ENCODE results near the gene KEAP1. TPM values are rescaled to one million over a fixed set of nuclear protein-coding genes. Genes with fewer than 3 reads are reported as not detected.

KEAP1 gene
- polyA plus RNA-seq, 1 experiment = 46.7 TPM

GRCh38 chr19:10478476-10478875, 24.7 kb downstream of the KEAP1 start:
- H3K9me3 ChIP-seq (ENCODE audit: control insufficient read depth, insufficient read depth, low read length) = no peaks in the 10 kb centered on the region
- no peak for TF ChIP-seq CTCF (IDR thresholded peaks at IDR 0.05; ENCODE audit: low read depth, low read length)
- ChIA-PET CTCF (interaction anchor here (0.5 to 1.8 kb wide), 10 partner anchors 10 to 222 kb away, joined by 3 to 9 read pairs (median 4); no protein-coding TSS in a partner anchor), POLR2A (no interaction called here)
- no peak overlapping the region for H3K27ac ChIP-seq (ENCODE audit: low read depth, low read length)
- no peak for DNase-seq (ENCODE audit: low read depth, low spot score)
- no peaks in the 10 kb centered on the region for H3K27me3 ChIP-seq (ENCODE audit: control insufficient read depth, insufficient read depth, low read length)
- H3K4me3 ChIP-seq (ENCODE audit: low read depth, low read length) = no peak overlapping the region

GRCh38 chr19:10474962-10475451, 28.1 kb downstream of the KEAP1 start:
- no peaks in the 10 kb centered on the region for H3K27me3 ChIP-seq (ENCODE audit: control insufficient read depth, insufficient read depth, low read length)
- no peaks in the 10 kb centered on the region for H3K9me3 ChIP-seq (ENCODE audit: control insufficient read depth, insufficient read depth, low read length)
- no peak for TF ChIP-seq CTCF (IDR thresholded peaks at IDR 0.05; ENCODE audit: low read depth, low read length)
- H3K4me3 ChIP-seq (ENCODE audit: low read depth, low read length) = no peak overlapping the region
- no peak overlapping the region for H3K27ac ChIP-seq (ENCODE audit: low read depth, low read length)
- DNase-seq (ENCODE audit: low read depth, low spot score) = no peak
- POLR2A ChIA-PET = no interaction called here
- CTCF ChIA-PET = interaction anchor here (1.2 to 4.1 kb wide), 2 partner anchors 9 to 59 kb away, joined by 3 to 15 read pairs; no protein-coding TSS in a partner anchor

- H3K9me3 ChIP-seq (ENCODE audit: control insufficient read depth, insufficient read depth, low read length) = no peaks in the 10 kb centered on the region
- TF ChIP-seq CTCF (IDR thresholded peaks at IDR 0.05; ENCODE audit: low read depth, low read length) = no peak
- no peaks in the 10 kb centered on the region for H3K27me3 ChIP-seq (ENCODE audit: control insufficient read depth, insufficient read depth, low read length)
- DNase-seq (ENCODE audit: low read depth, low spot score) = no peak
- no peak overlapping the region for H3K4me3 ChIP-seq (ENCODE audit: low read depth, low read length)
- ChIA-PET CTCF (interaction anchor here (0.9 to 4.1 kb wide), 5 partner anchors 10 to 226 kb away, joined by 3 to 15 read pairs (median 4); no protein-coding TSS in a partner anchor), POLR2A (no interaction called here)
- no peak overlapping the region for H3K27ac ChIP-seq (ENCODE audit: low read depth, low read length)
These were observed 30.0 kb downstream of the KEAP1 start for GRCh38 chr19:10473192-10473591.

GRCh38 chr19:10471909-10472308, 31.2 kb downstream of the KEAP1 start:
- peak; percentile 56 for TF ChIP-seq CTCF (IDR thresholded peaks at IDR 0.05; ENCODE audit: low read depth, low read length)
- CTCF ChIA-PET = interaction anchor here (0.5 to 4.1 kb wide), 7 partner anchors 12 to 228 kb away, joined by 3 to 15 read pairs (median 4); no protein-coding TSS in a partner anchor
- Histone ChIP-seq H3K27ac (ENCODE audit: low read depth, low read length) (no peak overlapping the region), H3K4me3 (ENCODE audit: low read depth, low read length) (no peak overlapping the region), H3K27me3 (ENCODE audit: control insufficient read depth, insufficient read depth, low read length) (no peaks in the 10 kb centered on the region), H3K9me3 (ENCODE audit: control insufficient read depth, insufficient read depth, low read length) (no peaks in the 10 kb centered on the region)
- DNase-seq (ENCODE audit: low read depth, low spot score) = no peak
- POLR2A ChIA-PET = interaction anchor here (0.7 kb wide), 1 partner anchor 158 kb away, joined by 3 read pairs; no protein-coding TSS in a partner anchor

- no peak for DNase-seq (ENCODE audit: low read depth, low spot score)
- CTCF ChIA-PET = no interaction called here
- no peak overlapping the region for H3K4me3 ChIP-seq (ENCODE audit: low read depth, low read length)
- POLR2A ChIA-PET = no interaction called here
- no peaks in the 10 kb centered on the region for H3K9me3 ChIP-seq (ENCODE audit: control insufficient read depth, insufficient read depth, low read length)
- no peak overlapping the region for H3K27ac ChIP-seq (ENCODE audit: low read depth, low read length)
- TF ChIP-seq CTCF (IDR thresholded peaks at IDR 0.05; ENCODE audit: low read depth, low read length) = no peak
- H3K27me3 ChIP-seq (ENCODE audit: control insufficient read depth, insufficient read depth, low read length) = no peaks in the 10 kb centered on the region
These were observed 35.0 kb downstream of the KEAP1 start for GRCh38 chr19:10468133-10468532.

All from AG04450 (cell line).